ENCODE results near the gene DPP6.
"Not testable (repeated sequence)": the region's sequence is repeated elsewhere in the genome, so short reads cannot be mapped to it uniquely, and the experiment has no call there.

Gene DPP6

GRCh38 chr7:154155928-154156327 is 103.7 kb downstream of the DPP6 start:
- H3K27ac ChIP-seq (ENCODE audit: poor library complexity, severe bottlenecking); H3K4me3 ChIP-seq (ENCODE audit: severe bottlenecking); H3K36me3 ChIP-seq (ENCODE audit: low read depth); DNase-seq (ENCODE audit: low spot score); H3K4me1 ChIP-seq (ENCODE audit: insufficient read depth, poor library complexity, severe bottlenecking); H3K9me3 ChIP-seq (ENCODE audit: severe bottlenecking); H3K27me3 ChIP-seq (ENCODE audit: insufficient read depth, poor library complexity, severe bottlenecking); ATAC-seq (ENCODE audit: low read depth): not testable (repeated sequence)

GRCh38 chr7:154162921-154163320 is 110.7 kb downstream of the DPP6 start:
- not testable (repeated sequence) for H3K4me3 ChIP-seq (ENCODE audit: severe bottlenecking); H3K9me3 ChIP-seq (ENCODE audit: severe bottlenecking); H3K4me1 ChIP-seq (ENCODE audit: insufficient read depth, poor library complexity, severe bottlenecking); H3K27me3 ChIP-seq (ENCODE audit: insufficient read depth, poor library complexity, severe bottlenecking); DNase-seq (ENCODE audit: low spot score); ATAC-seq (ENCODE audit: low read depth); H3K27ac ChIP-seq (ENCODE audit: poor library complexity, severe bottlenecking); H3K36me3 ChIP-seq (ENCODE audit: low read depth)

- not testable (repeated sequence) for ATAC-seq (ENCODE audit: low read depth); H3K27ac ChIP-seq (ENCODE audit: poor library complexity, severe bottlenecking); H3K9me3 ChIP-seq (ENCODE audit: severe bottlenecking); H3K4me3 ChIP-seq (ENCODE audit: severe bottlenecking); H3K4me1 ChIP-seq (ENCODE audit: insufficient read depth, poor library complexity, severe bottlenecking); H3K36me3 ChIP-seq (ENCODE audit: low read depth); DNase-seq (ENCODE audit: low spot score); H3K27me3 ChIP-seq (ENCODE audit: insufficient read depth, poor library complexity, severe bottlenecking)
Measured at GRCh38 chr7:154163642-154164041, 111.4 kb downstream of the DPP6 start.

GRCh38 chr7:154167051-154167450 is 114.9 kb downstream of the DPP6 start:
- no peak for DNase-seq (ENCODE audit: low spot score)
- Histone ChIP-seq H3K9me3 (ENCODE audit: severe bottlenecking) (no peaks in the 10 kb centered on the region), H3K36me3 (ENCODE audit: low read depth) (no peaks in the 10 kb centered on the region), H3K4me1 (ENCODE audit: insufficient read depth, poor library complexity, severe bottlenecking) (no peaks in the 10 kb centered on the region), H3K27me3 (ENCODE audit: insufficient read depth, poor library complexity, severe bottlenecking) (no peaks in the 10 kb centered on the region), H3K27ac (ENCODE audit: poor library complexity, severe bottlenecking) (no peak overlapping the region), H3K4me3 (ENCODE audit: severe bottlenecking) (no peak overlapping the region)
- no peak for ATAC-seq (ENCODE audit: low read depth)
- TF ChIP-seq CTCF (IDR thresholded peaks at IDR 0.05; ENCODE audit: poor library complexity, severe bottlenecking): no peak

- no peaks in the 10 kb centered on the region for H3K4me1 ChIP-seq (ENCODE audit: insufficient read depth, poor library complexity, severe bottlenecking)
- H3K4me3 ChIP-seq (ENCODE audit: severe bottlenecking): no peak overlapping the region
- ATAC-seq (ENCODE audit: low read depth) (no peak), DNase-seq (ENCODE audit: low spot score) (no peak)
- no peak overlapping the region for H3K27ac ChIP-seq (ENCODE audit: poor library complexity, severe bottlenecking)
- no peaks in the 10 kb centered on the region for H3K27me3 ChIP-seq (ENCODE audit: insufficient read depth, poor library complexity, severe bottlenecking)
- no peaks in the 10 kb centered on the region for H3K36me3 ChIP-seq (ENCODE audit: low read depth)
- no peak for TF ChIP-seq CTCF (IDR thresholded peaks at IDR 0.05; ENCODE audit: poor library complexity, severe bottlenecking)
- H3K9me3 ChIP-seq (ENCODE audit: severe bottlenecking): no peaks in the 10 kb centered on the region
Measured at GRCh38 chr7:154167807-154168206, 115.6 kb downstream of the DPP6 start.

GRCh38 chr7:154171422-154171821 is 119.2 kb downstream of the DPP6 start:
- no peaks in the 10 kb centered on the region for H3K4me1 ChIP-seq (ENCODE audit: insufficient read depth, poor library complexity, severe bottlenecking)
- no peak for DNase-seq (ENCODE audit: low spot score)

More at GRCh38 chr7:154171422-154171821, 119.2 kb downstream of the DPP6 start:
- ATAC-seq (ENCODE audit: low read depth): no peak
- H3K36me3 ChIP-seq (ENCODE audit: low read depth): no peaks in the 10 kb centered on the region
- H3K27ac ChIP-seq (ENCODE audit: poor library complexity, severe bottlenecking): no peak overlapping the region
- H3K9me3 ChIP-seq (ENCODE audit: severe bottlenecking): no peaks in the 10 kb centered on the region
- TF ChIP-seq CTCF (IDR thresholded peaks at IDR 0.05; ENCODE audit: poor library complexity, severe bottlenecking): no peak
- H3K4me3 ChIP-seq (ENCODE audit: severe bottlenecking): no peak overlapping the region
- no peaks in the 10 kb centered on the region for H3K27me3 ChIP-seq (ENCODE audit: insufficient read depth, poor library complexity, severe bottlenecking)

All from RWPE2 (cell line).